ENCODE data around the gene PPP1R13L.

Gene PPP1R13L

GRCh38 chr19:45407091-45407375, 2.2 kb upstream of the PPP1R13L start:
- no peak for DNase-seq (ENCODE audit: low spot score)

DNA sequence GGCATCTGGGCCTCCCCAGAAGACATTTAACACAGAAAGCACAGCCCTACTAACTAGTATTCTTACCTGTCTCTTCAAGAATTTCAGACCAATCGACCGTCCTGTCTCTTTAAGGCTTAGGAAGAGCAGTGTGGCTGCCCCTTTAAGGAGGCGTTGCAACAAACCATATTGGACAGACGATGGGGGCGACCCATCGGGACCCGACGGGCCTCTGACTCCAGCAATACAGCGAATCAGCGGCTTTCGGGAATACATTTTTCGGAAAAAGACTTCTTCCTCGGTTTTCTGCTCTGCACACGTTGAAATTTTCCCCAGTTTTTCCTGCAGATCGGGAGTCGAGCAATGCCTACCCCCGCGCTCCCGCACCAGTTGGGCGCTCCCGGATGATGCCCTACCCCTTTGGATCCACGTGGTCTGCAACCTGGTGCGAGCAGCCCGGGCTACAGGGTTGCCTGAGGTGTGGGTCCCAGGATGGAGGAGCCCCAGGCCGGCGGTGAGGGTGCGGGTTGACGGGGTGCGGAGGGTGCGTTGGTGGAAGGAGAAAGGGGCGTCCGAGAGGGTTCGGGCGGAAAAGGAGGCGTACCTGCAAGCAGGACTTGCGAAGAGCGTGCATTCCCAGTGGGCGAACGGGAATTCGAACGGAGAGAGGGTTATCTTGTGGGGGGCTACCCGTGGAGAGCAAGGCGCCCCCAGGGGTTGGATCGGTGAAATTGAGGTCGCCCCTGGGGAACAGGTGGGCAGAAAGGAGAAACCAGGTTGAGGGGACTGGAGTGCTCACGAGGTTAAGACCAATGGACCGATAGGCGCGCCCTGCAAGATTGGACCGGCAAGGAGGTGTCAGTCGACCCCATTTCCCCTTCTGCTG, 1.6 kb upstream of the PPP1R13L start, which contains the start of gene POLR1G:
Gene POLR1G (plus strand): TSS at position 419 of the 865 bp plus-strand sequence. CDS start 53 bp downstream, at position 472.
- DNase-seq (ENCODE audit: low spot score), result peak; percentile 75

GRCh38 chr19:45405435-45406225, 761 bp upstream of the PPP1R13L start:
- DNase-seq (ENCODE audit: low spot score), result peak; percentile 81

GRCh38 chr19:45403781-45404556, 900 bp downstream of the PPP1R13L start:
- peak; percentile 61 for DNase-seq (ENCODE audit: low spot score)

GRCh38 chr19:45403272-45403671, 1.6 kb downstream of the PPP1R13L start:
- DNase-seq (ENCODE audit: low spot score), result no peak

DNA sequence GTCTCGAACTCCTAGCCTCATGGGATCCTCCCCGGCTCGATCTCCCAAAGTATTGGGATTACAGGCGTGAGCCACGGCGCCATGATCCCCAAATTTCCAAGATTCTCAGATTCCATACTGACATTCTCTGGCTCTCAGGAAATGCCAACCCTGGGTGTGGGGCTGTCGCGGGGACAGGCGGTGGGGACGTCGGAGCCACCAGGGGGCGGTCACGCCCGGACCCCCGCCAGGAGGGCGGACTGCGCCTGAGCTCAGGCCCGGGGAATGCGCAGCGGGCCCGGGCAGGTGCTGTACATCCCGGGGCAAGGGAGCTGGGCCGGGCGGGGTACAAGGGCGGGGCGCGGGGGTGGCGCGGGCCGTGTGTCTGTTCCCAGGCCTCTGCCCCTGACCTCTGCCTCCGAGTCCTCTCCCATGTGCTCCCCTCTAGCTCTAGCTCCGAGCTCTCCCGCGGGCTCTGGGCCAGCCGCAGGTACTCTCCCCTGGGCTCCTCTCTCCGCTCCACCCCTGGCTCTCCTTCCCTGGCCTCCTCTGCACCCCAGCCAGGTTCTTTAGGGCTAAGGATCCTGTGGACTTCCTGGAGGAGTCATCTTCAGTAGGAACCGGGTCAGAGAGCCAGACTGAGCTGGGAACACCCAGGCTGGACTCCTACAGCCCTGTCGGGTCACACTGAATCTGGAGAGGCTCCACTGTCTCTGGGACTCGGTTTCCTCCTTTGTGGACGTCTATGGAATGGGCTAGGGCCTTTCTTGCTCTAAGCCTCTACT, 2.4 kb downstream of the PPP1R13L start:
- no peak for DNase-seq (ENCODE audit: low spot score)

- no peak for DNase-seq (ENCODE audit: low spot score)
Measured at GRCh38 chr19:45401815-45402214, 3.1 kb downstream of the PPP1R13L start.

GRCh38 chr19:45400192-45400591, 4.7 kb downstream of the PPP1R13L start:
- no peak for DNase-seq (ENCODE audit: low spot score)

DNA sequence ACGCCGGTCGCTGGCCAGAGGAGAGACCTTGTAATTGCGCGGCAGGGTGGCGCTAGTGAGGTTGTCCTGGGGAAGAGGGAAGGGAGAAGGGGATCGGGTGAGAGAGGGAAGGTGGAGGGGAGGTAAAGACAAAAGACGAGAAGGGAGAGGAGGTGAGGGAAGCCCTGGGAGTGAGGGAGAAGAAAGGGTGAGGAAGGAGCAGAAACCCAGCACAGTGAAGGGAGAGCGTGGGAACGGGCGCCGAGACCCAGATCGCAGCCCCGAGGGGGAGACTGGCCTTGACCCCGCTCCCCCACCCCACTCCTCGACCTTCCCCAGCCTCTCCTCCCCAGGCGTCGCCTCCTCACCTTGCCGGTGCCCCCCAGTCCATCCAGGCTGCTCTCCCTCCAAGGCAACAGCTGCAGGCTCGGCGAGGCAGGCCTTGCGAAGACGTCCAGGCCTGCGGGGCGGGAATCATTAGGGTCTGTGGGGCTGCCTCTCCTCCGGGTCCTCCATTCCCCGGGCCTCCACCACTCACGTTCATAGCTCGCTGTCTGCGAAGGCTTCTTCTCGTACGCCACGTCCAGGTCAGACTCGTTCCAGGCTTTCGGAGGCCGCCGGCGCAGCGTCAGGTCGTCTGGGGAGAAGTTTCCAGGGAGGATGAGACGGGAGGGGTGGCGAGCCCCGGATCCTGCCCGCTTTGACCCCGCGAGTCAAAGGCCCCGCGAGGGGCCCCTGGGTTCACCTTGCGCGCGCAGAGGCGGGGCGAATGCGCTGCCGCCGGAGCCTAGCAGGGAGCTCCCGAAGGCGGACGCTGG, 8.8 kb downstream of the PPP1R13L start:
- no peak for DNase-seq (ENCODE audit: low spot score)

DNA sequence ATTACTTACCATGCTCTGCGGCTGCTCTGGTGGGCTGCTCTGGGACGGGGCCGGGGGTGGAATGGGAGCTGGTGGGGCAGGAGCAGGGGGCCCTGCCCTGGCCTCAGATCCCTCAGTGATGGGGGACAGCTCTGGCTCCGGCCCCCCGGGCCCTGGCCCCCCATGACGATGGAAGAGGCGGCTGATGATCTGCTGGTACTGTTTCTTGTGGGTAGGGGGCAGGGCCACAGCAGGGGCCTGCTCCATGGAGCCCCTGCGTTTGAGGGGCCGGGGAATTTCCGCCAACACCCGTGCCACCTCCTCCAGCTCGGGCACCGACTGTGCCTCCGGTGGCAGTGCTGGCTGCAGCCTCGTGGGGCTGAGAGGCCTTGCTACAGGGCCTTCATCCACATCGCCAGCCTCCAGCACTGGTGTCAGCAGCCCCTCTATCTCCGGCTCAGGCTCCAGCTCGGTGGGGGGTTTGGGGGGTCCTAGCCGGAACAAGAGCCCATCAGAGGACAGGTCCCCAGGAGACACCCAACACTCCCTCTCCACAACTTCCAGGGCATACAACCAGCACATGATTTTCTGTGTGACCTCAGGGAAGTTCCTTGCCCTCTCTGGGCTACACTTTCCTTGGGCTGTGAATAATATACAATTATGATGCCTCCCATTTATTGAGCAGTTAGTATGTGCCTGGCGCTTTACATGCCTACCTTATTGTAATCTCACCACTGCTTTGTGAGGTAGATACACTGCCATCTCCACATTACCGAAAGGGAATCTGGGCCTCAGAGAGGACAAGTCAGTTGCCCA, 12.8 kb downstream of the PPP1R13L start:
- DNase-seq (ENCODE audit: low spot score), result no peak

GRCh38 chr19:45391346-45391745, 13.5 kb downstream of the PPP1R13L start:
- no peak for DNase-seq (ENCODE audit: low spot score)

GRCh38 chr19:45385392-45386221, 19.3 kb downstream of the PPP1R13L start:
- DNase-seq (ENCODE audit: low spot score), result no peak

GRCh38 chr19:45382426-45382825, 22.4 kb downstream of the PPP1R13L start:
- DNase-seq (ENCODE audit: low spot score), result no peak

DNA sequence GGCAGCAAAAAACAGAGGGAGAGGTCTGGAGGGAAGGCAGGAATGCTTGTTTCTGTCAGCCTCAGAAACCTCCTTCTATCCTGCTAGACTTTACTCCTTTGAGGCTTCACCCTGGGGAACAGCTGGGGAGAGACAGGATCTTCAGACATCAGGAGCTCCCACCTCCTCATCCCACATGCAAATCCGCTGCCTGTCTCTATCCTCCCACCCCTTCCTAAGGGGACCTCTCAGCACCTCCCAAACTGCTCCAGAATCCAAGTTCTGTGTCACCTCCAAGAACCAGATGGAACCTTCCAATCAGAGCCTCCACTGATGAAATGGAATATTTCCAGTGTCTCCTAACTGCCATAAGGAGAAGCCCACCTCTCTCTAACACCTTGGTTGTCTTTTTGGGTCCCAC, 24.8 kb downstream of the PPP1R13L start:
- DNase-seq (ENCODE audit: low spot score), result no peak

DNA sequence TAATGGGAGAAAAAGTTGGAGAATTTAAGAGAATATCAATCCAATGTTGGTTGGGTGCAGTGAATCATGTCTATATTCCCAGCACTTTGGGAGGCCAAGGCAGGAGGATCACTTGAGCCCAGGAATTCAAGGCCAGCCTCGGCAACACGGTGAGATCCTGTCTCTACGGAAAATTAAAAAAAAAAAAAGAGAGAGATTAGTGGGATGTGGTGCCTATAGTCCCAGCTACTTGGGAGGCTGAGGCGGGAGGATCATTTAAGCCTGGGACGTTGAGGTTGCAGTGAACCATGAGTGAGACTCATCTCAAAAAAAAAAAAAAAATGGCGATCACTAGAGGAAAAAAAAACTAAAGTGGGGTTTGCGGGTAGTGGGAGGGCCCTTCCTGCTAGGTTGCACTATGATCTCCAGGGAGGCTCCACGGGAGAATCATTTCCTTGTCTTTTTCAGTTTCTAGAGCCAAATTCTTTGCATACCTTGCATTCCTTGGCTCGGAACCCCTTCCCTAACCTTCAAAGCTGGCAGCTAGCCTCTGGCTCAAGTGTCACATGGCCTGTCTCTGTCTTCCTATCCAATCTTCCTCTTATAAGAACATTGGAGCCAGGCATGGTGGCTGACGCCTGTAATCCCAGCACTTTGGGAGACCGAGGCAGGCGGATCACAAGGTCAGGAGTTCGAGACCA, 28.7 kb downstream of the PPP1R13L start:
- DNase-seq (ENCODE audit: low spot score), result no peak

DNA sequence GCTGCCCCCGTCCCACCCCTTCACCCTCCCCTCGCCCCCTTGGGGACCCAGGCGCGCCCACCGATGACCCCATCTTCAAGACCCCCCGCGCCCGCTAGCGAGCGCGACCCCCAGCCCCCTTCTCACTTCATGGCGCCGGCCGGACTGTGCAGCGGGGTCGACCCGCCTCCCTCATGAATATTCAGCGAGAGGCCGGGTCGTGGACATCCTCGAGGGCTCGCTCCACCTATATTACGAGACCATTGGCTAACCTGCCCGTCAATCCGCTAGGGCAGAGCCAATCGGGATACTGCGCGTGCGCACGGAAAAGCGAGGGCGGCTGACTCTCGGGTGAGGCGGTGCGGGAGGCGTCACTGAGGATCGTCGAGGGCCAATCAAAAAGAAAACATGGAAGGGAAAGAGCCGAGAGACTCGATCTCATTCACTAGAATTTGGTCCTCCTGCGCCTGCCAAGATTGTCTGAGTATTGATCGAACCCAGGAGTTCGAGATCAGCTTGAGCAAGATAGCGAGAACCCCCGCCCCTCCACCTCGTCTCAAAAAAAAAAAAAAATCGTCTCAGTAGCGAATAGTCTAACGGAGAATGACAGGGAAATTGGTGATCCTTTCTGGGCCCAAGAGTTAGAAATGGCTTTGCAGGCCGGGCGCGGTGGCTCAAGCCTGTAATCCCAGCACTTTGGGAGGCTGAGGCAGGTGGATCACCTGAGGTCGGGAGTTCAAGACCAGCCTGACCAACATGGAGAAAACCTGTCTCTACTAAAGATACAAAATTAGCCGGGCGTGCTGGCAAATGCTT, 34.3 kb downstream of the PPP1R13L start, which contains the start of gene ERCC2:
Gene ERCC2 (minus strand): TSS at position 164 of the 795 bp plus-strand sequence. CDS start 33 bp downstream, at position 131.
- peak; percentile 100 for DNase-seq (ENCODE audit: low spot score)

DNA sequence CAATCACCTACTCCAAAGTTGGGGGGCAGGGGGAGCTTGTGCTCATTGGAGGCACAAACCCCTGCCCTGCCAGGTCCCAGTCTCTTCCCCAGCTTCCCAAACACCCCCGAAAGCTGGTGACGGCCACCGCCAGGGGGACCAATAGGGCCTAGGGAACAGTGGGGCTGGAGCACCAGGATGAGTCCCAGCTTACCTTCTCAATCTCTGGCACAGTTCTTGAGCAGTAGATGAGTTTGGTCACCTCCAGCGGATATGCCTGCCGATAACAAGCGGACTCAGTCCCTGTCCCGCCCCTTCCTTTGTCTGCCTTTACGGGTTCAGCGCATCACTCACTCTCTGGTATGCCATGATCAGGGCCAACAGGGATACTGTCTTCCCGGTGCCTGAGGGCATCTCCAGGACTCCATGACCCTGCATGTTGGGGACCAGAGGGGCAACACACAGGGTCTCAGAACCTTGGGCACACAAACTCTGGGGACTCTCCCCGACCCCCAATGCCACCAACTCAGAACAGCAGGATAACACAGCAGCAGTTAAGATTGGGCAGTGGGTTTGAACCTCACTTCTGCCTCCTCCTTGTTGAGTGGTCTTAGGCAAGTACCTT, 36.0 kb downstream of the PPP1R13L start:
- no peak for DNase-seq (ENCODE audit: low spot score)
